Transverse colon (tissue), 4 donors: ENCODE results near the gene SRPX.

ENCODE experiments used
- POLR2AphosphoS5 ChIP-seq, 3 donors: sonication (generic); formaldehyde crosslinking; IDR thresholded peaks; one replicate each; pipeline ENCODE4 v1.6.1; 2016; ENCODE audit warnings: antibody characterized with exemption in 3 of 3
- TF ChIP-seq, protein P1 (sequence below), 5 experiments: fragments of 200-600 bp in 3 of 5; fragments of 450-650 bp in 2 of 5; sonication (generic) in 3 of 5; IDR thresholded peaks; 1 replicate in 2 of 5; 2 replicates in 3 of 5; pipeline ENCODE4 v1.5.1; 2016 to 2017; ENCODE audit warnings: antibody characterized with exemption in 5 of 5, inconsistent platforms in 3 of 5, mild to moderate bottlenecking in 2 of 5, moderate library complexity in 1 of 5

- TF ChIP-seq, protein P1, sequence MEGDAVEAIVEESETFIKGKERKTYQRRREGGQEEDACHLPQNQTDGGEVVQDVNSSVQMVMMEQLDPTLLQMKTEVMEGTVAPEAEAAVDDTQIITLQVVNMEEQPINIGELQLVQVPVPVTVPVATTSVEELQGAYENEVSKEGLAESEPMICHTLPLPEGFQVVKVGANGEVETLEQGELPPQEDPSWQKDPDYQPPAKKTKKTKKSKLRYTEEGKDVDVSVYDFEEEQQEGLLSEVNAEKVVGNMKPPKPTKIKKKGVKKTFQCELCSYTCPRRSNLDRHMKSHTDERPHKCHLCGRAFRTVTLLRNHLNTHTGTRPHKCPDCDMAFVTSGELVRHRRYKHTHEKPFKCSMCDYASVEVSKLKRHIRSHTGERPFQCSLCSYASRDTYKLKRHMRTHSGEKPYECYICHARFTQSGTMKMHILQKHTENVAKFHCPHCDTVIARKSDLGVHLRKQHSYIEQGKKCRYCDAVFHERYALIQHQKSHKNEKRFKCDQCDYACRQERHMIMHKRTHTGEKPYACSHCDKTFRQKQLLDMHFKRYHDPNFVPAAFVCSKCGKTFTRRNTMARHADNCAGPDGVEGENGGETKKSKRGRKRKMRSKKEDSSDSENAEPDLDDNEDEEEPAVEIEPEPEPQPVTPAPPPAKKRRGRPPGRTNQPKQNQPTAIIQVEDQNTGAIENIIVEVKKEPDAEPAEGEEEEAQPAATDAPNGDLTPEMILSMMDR (IDR thresholded peaks at IDR 0.05): peak in 4 of 5 experiments; percentile 12 to 23 (median 14)
- no peak for TF ChIP-seq POLR2AphosphoS5 (IDR thresholded peaks at IDR 0.05)
Observed at GRCh38 chrX:38220024-38220414, 652 bp downstream of the SRPX start.
